Body of pancreas (tissue), 4 donors: Measurements from ENCODE around the gene LIG4.

ENCODE experiments used
- POLR2A ChIP-seq, 3 donors: fragments of 450-650 bp; IDR thresholded peaks; one replicate each; pipeline ENCODE4 v1.6.1; 2016; ENCODE audit warnings: antibody characterized with exemption in 3 of 3, mild to moderate bottlenecking in 2 of 3
- TF ChIP-seq, protein P1 (sequence below), 7 experiments: fragments of 450-650 bp in 4 of 7; fragments of 200-600 bp in 3 of 7; sonication (generic) in 3 of 7; IDR thresholded peaks; one replicate each; pipeline ENCODE4 v1.5.1; 2016 to 2019; ENCODE audit warnings: antibody characterized with exemption in 7 of 7

DNA sequence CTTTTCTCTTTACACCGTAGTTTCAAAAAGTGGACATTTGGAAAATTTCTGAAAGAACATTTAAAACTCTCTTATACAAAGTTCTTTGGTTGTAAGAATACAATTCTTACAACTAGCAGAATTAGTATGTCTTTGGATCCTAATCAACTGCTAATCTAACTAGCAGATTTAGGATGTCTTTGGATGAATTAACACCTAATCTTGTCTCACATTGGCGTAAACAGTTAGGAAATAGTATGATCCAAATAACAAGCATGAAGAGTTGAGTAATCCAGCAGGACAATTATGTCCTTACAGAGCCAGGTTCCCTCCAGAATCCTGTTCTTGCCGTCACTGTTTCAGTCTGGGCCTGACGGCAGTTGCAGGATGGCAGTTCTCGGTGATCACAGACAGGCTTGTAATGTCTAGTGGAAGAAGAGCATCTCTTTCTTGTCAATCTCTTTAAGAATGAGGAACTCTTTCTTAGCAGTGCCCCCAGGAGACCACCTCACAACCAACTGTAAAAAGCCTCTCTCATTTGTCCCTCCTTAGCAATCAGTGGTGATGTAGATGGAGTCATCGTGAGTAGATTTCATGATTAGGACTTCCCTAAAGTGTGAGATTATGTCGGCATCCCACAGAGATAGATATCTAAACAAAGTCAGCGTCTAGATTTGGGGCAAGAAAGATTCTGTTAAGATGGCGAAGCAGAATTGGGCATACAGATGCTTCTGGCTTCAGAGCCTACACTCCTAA lies 48.5 kb upstream of the LIG4 start:
- TF ChIP-seq, protein P1, sequence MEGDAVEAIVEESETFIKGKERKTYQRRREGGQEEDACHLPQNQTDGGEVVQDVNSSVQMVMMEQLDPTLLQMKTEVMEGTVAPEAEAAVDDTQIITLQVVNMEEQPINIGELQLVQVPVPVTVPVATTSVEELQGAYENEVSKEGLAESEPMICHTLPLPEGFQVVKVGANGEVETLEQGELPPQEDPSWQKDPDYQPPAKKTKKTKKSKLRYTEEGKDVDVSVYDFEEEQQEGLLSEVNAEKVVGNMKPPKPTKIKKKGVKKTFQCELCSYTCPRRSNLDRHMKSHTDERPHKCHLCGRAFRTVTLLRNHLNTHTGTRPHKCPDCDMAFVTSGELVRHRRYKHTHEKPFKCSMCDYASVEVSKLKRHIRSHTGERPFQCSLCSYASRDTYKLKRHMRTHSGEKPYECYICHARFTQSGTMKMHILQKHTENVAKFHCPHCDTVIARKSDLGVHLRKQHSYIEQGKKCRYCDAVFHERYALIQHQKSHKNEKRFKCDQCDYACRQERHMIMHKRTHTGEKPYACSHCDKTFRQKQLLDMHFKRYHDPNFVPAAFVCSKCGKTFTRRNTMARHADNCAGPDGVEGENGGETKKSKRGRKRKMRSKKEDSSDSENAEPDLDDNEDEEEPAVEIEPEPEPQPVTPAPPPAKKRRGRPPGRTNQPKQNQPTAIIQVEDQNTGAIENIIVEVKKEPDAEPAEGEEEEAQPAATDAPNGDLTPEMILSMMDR (IDR thresholded peaks at IDR 0.05): no peak
- TF ChIP-seq POLR2A (IDR thresholded peaks at IDR 0.05): no peak
